Prostate gland (tissue), 2 donors: ENCODE measurements around the gene LYG2. TPM values are rescaled to one million over a fixed set of nuclear protein-coding genes. Genes with fewer than 3 reads are reported as not detected.
"Not testable (repeated sequence)": the region's sequence is repeated elsewhere in the genome, so short reads cannot be mapped to it uniquely, and the experiment has no call there.

Source experiments
- DNase-seq: peaks from one replicate; pipeline ENCODE4 v3.0.0-alpha.2; 2019; ENCODE audit warnings: low spot score
- H3K27ac ChIP-seq, 2 donors: fragments of 200-600 bp; sonication (generic); 2 replicates each; pipeline ENCODE4 v1.5.1; 2017 to 2019
- H3K27me3 ChIP-seq: fragments of 200-600 bp; sonication (generic); replicated peaks from 2 replicates; pipeline ENCODE4 v1.5.1; 2019; ENCODE audit not compliant: insufficient read depth
- H3K36me3 ChIP-seq, 2 donors: fragments of 200-600 bp; sonication (generic); 1 replicate in 1 of 2; 2 replicates in 1 of 2; pipeline versions ENCODE4 v1.5.1 to v1.8.1; 2017 to 2019
- H3K4me1 ChIP-seq: fragments of 200-600 bp; sonication (generic); replicated peaks from 2 replicates; pipeline ENCODE4 v1.5.1; 2019
- H3K4me3 ChIP-seq, 2 donors: fragments of 200-600 bp; sonication (generic); 2 replicates each; pipeline ENCODE4 v1.5.1; 2017 to 2019
- H3K9me3 ChIP-seq: fragments of 200-600 bp; sonication (generic); 2 replicates; pipeline ENCODE4 v1.5.1; 2017
- CTCF ChIP-seq, 4 experiments: fragments of 200-600 bp in 2 of 4; fragments of 450-650 bp in 2 of 4; sonication (generic) in 2 of 4; IDR thresholded peaks; 1 replicate in 3 of 4; 2 replicates in 1 of 4; pipeline ENCODE4 v1.5.1; 2016 to 2019; ENCODE audit warnings: antibody characterized with exemption in 4 of 4, mild to moderate bottlenecking in 2 of 4, moderate library complexity in 2 of 4
- POLR2A ChIP-seq: fragments of 450-650 bp; IDR thresholded peaks from one replicate; pipeline ENCODE4 v1.6.1; 2016; ENCODE audit warnings: antibody characterized with exemption, mild to moderate bottlenecking
- POLR2AphosphoS5 ChIP-seq: sonication (generic); formaldehyde crosslinking; IDR thresholded peaks from one replicate; pipeline ENCODE4 v1.6.1; 2017; ENCODE audit warnings: antibody characterized with exemption
- WGBS: methylation state at CpG from one replicate; pipeline ENCODE4 v1.1.5; 2018; 5-methylcytosine and 5-hydroxymethylcytosine counted together
- intact Hi-C: fragments of 100-400 bp; cut with DNase I; formaldehyde crosslinking; loops from one replicate; pipeline ENCODE4 v1.14.2; 2022
- total RNA-seq, 2 donors: library from RNA; depleted of rRNA; stranded (reverse); fragments of >200 nt; gene quantifications; one replicate each; pipeline ENCODE4 v1.1.0, GENCODE V29; 2016

Gene LYG2
- total RNA-seq, 2 donors from 2014 or later = not detected

GRCh38 chr2:99279969-99280695, 24.7 kb upstream of the LYG2 start:
- H3K27me3 ChIP-seq = no peaks in the 10 kb centered on the region
- H3K4me3 ChIP-seq = no peak overlapping the region
- no peak overlapping the region for H3K27ac ChIP-seq
- intact Hi-C loops = no loop called here
- no peaks in the 10 kb centered on the region for H3K9me3 ChIP-seq
- TF ChIP-seq POLR2A (no peak), CTCF (IDR thresholded peaks at IDR 0.05) (no peak), POLR2AphosphoS5 (no peak)
- no peak for DNase-seq
- H3K36me3 ChIP-seq = no peaks in the 10 kb centered on the region
- no peaks in the 10 kb centered on the region for H3K4me1 ChIP-seq

- Histone ChIP-seq H3K27me3 (no peaks in the 10 kb centered on the region), H3K36me3 (no peaks in the 10 kb centered on the region), H3K27ac (no peak overlapping the region), H3K4me3 (no peak overlapping the region), H3K4me1 (no peaks in the 10 kb centered on the region), H3K9me3 (no peaks in the 10 kb centered on the region)
- 75% methylated on average over 2 of the region's 2 CpGs for WGBS
- DNase-seq = no peak
- intact Hi-C loops = no loop called here
- no peak for TF ChIP-seq POLR2A
- no peak for TF ChIP-seq CTCF (IDR thresholded peaks at IDR 0.05)
- no peak for TF ChIP-seq POLR2AphosphoS5
Measured at GRCh38 chr2:99278793-99279291, 23.4 kb upstream of the LYG2 start.

- H3K27ac ChIP-seq, H3K4me3 ChIP-seq, DNase-seq, intact Hi-C loops, H3K27me3 ChIP-seq, H3K4me1 ChIP-seq, H3K36me3 ChIP-seq, H3K9me3 ChIP-seq: not testable (repeated sequence)
- WGBS = 89% methylated on average over 5 of the region's 5 CpGs
Measured at GRCh38 chr2:99278195-99278765, 22.8 kb upstream of the LYG2 start.

GRCh38 chr2:99275882-99276281, 20.4 kb upstream of the LYG2 start:
- WGBS = 44% methylated on average over 7 of the region's 7 CpGs
- H3K4me1 ChIP-seq = no peaks in the 10 kb centered on the region
- H3K27ac ChIP-seq = no peak overlapping the region
- intact Hi-C loops = no loop called here
- no peaks in the 10 kb centered on the region for H3K27me3 ChIP-seq
- H3K4me3 ChIP-seq = no peak overlapping the region
- no peaks in the 10 kb centered on the region for H3K36me3 ChIP-seq
- no peaks in the 10 kb centered on the region for H3K9me3 ChIP-seq
- DNase-seq = no peak
- TF ChIP-seq CTCF (IDR thresholded peaks at IDR 0.05) (no peak), POLR2A (no peak), POLR2AphosphoS5 (no peak)

GRCh38 chr2:99261242-99261641, 5.8 kb upstream of the LYG2 start:
- no peak for TF ChIP-seq POLR2AphosphoS5
- TF ChIP-seq POLR2A = no peak
- TF ChIP-seq CTCF (IDR thresholded peaks at IDR 0.05) = no peak
- intact Hi-C loops = no loop called here
- no peaks in the 10 kb centered on the region for H3K36me3 ChIP-seq
- H3K27me3 ChIP-seq = no peaks in the 10 kb centered on the region
- 55% methylated on average over 4 of the region's 4 CpGs for WGBS
- no peak overlapping the region for H3K27ac ChIP-seq
- H3K9me3 ChIP-seq = no peaks in the 10 kb centered on the region
- DNase-seq = no peak
- no peaks in the 10 kb centered on the region for H3K4me1 ChIP-seq
- H3K4me3 ChIP-seq = no peak overlapping the region
